GM19328 (cell line): ENCODE data around the gene COL12A1.

ENCODE experiments used
- ATAC-seq: cut with Tn5 transposase; IDR thresholded peaks from one replicate; pipeline ENCODE4 v1.9.1; 2021; ENCODE audit warnings: mild to moderate bottlenecking, moderate library complexity; ENCODE audit not compliant: unreplicated experiment

Gene COL12A1

GRCh38 chr6:75106426-75106825 lies 99.4 kb downstream of the COL12A1 start:
- no peak for ATAC-seq

DNA sequence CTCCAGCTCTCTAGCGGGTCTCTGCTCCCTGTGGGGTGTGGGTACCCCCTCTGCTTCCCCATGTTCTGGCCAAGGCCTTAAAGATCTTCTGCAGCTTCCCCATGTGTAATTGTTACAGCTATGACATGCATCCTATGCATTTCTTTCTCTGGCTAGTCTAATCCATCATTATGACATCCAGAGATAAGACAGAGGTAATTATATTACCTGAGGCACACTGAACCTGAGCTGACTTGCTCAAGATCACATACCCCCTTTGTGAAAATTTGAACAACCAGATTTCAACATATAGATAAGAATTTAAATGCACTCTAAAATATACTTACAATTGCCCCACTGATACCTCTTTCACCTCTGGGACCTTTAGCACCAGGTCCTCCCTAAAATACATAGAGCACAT lies 102.4 kb downstream of the COL12A1 start:
- ATAC-seq = no peak

GRCh38 chr6:75102301-75102700 lies 103.6 kb downstream of the COL12A1 start:
- ATAC-seq = no peak

DNA sequence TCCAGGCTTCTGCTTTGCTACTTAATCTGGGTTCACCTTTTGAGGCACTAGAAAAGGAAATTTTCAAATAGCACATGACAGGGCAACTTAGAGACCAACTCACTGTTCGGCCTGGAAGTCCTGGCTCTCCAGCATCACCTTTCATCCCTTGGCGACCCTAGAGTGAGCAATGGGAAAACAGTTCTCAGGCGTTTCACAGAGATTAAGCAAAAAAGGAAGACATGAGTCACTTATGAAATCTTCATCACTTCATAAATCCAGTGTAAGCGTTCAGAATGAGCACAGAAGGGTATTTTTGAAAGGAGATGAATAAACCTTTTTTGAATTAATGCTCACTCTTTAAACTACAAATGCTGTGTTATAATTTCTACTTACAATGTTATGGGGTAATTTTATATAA lies 104.0 kb downstream of the COL12A1 start:
- no peak for ATAC-seq

GRCh38 chr6:75098709-75099108 lies 107.1 kb downstream of the COL12A1 start:
- no peak for ATAC-seq

- ATAC-seq = no peak
Measured at GRCh38 chr6:75096966-75097365, 108.9 kb downstream of the COL12A1 start.

DNA sequence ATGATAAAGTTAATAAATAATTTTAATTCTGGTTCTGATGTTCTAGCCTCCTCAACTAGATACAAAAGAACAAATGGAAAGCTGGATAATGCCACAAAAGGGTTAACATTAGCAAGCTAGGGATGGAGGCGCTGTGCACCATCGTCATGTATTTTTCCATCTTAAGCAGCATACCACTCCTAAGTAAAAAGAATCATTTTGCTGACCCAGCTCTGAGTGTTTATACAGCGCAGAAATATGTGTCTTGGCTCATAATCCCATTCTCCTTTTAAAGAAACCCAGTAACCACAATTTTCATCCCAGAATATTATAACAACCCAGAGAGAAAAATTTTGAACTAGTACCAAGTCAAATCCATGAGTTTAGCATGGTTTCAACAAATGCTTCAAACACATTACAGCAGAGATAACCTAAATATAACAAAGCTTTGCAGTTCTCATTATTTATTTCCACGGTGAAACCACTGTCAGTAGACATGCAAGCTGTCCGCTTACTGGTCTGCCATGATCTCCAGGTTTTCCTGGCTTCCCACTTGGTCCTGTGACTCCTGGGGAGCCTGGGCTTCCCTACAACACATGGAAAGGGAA lies 111.1 kb downstream of the COL12A1 start:
- ATAC-seq = no peak

- ATAC-seq = no peak
Measured at GRCh38 chr6:75091467-75092190, 114.2 kb downstream of the COL12A1 start.

- ATAC-seq = no peak
Measured at GRCh38 chr6:75090576-75090975, 115.3 kb downstream of the COL12A1 start.

DNA sequence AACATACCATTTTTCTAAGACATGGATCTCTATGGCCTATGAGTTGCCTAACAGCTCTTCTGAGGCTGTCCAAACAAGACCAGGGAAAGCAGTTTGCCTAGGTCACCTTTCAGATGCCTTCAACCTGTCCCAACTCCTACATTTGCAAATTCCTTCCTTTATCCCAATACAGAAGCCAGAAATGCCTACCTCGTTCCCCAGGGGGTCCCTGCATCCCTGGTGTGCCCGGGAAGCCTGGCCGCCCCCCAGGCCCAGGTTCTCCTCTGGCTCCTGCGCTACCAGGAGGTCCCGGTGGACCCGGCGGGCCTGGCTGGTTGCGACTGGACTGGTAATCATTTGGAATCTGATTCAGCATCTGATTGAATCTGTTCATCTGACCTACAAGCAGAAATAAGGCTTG lies 115.9 kb downstream of the COL12A1 start:
- no peak for ATAC-seq

DNA sequence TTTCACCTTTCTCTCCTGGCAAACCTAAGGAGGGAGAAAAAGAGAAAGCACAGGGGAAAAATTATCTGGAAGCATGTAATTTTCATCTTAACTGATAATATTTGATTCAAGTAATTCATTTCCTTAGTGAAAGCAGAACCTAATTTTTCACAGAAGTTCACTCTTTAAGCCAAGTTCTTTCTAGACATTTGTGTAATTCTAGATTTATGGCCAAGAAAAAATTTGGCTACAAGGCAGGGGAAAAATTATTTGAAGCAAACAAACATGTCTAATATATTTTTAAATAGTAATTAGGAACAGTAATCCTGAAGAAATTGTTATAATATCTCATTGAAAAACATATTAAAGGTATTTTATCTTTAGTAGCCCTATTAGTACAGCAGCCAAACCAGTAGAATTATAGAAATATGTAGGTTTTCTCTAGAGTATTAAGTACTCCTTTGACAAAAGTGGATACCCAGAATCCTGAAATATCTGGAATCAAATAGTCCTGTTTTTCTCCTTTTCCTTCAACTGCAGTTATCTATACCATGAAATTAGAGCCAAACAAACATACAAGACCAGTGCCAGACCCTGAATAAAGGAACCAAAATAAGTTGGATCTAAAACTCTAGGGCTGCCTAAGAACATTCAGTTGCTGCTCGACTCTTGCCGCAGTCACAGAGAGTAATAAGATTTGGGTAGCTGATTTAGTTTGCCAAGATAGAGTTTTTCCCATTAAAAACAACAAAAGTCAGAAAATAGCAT lies 116.5 kb downstream of the COL12A1 start:
- ATAC-seq = no peak

DNA sequence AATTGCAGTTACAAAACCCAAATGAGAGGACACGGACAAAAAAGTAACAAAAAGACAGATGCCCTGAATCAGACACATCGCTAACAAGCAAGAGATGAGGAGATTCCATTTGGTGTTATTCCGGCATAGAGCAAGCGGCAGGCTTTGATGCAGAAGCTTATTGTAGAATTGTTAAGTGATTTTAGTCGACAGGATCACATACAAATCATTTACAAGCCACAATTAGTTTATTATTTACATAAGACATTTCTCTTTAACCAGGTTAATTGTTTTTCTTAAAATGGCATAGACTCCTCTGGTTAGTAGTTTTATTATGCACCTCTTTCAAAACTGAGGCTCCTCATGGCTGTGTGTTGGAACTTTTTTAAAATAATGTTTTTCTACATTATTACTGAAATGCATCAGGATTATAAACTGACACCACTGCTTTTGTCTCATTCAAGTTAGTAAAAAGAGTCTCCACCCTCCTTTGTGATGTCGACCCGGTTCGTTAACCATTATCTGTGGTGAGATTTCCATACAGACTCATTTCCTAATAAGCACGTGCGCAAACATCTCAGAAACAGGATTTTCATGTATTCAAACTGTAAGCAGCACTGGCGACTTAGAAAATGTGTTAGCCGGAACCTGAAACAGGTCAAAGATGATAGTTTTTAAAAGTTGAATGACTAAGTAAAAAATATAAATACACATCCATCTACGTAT lies 119.8 kb downstream of the COL12A1 start:
- no peak for ATAC-seq

- no peak for ATAC-seq
Measured at GRCh38 chr6:75084872-75085381, 120.9 kb downstream of the COL12A1 start.

- ATAC-seq = no peak
Measured at GRCh38 chr6:75084018-75084417, 121.8 kb downstream of the COL12A1 start.

GRCh38 chr6:75081921-75082320 lies 123.9 kb downstream of the COL12A1 start:
- no peak for ATAC-seq

- ATAC-seq = no peak
Measured at GRCh38 chr6:75081047-75081446, 124.8 kb downstream of the COL12A1 start.

DNA sequence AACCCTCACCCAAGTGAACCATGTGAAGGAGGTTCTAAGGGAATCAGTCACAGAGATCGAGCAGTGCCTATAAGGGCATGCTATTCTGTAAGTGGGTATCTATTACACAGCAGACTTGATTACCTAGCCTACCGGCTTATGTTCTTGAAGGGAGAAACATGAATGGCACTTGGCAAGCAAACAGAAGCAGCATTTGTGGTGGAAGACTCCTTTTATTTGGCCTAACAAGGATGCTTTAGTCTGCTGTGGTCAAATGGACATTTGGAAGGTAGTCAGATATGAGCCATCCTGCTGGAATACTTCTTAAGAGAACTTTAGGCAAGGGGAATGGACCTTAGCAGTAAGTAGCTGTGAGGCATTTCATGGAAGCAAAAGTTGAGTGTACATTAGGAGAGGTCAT lies 126.3 kb downstream of the COL12A1 start:
- no peak for ATAC-seq

DNA sequence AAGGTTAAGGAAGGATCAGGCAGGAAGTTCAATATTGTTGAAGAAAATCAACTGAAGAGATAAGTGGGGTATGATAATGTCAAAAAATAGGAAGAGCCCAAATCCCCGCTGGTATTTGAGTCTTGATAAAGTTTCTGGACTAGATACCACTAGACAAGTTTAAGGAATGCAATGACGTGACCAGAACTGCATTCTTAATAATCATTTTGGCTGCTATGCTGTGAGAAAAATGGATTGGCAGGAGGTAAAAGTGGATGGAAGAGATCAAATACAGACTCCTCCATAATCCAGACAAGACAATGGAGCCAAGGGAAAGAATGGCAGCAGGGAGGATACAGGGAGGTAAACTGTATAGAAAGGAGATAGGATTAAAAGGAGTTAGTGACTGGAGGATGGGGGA lies 128.2 kb downstream of the COL12A1 start:
- no peak for ATAC-seq

GRCh38 chr6:75076009-75076408 lies 129.8 kb downstream of the COL12A1 start:
- ATAC-seq = no peak

GRCh38 chr6:75070244-75070643 lies 135.6 kb downstream of the COL12A1 start:
- no peak for ATAC-seq

- no peak for ATAC-seq
Measured at GRCh38 chr6:75065523-75065922, 140.3 kb downstream of the COL12A1 start.
